Mesothelial cell of epicardium (in vitro differentiated cells): ENCODE results near the gene FOXK1. TPM values are rescaled to one million over a fixed set of nuclear protein-coding genes. Genes with fewer than 3 reads are reported as not detected.

Experiments used
- DNase-seq, 2 experiments: peaks; one replicate each; pipeline ENCODE4 v3.0.0; 2021; ENCODE audit warnings: low spot score in 2 of 2; ENCODE audit not compliant: unreplicated experiment in 2 of 2
- H3K27ac Mint-ChIP-seq: 2 replicates; pipeline ENCODE4 v1.8.0; 2021; ENCODE audit warnings: mixed read lengths
- H3K27me3 Mint-ChIP-seq: 2 replicates; pipeline ENCODE4 v1.8.0; 2021; ENCODE audit warnings: low read depth, mixed read lengths
- H3K36me3 Mint-ChIP-seq: 2 replicates; pipeline ENCODE4 v1.8.0; 2021; ENCODE audit warnings: mixed read lengths
- H3K4me1 Mint-ChIP-seq: 2 replicates; pipeline ENCODE4 v1.8.0; 2021; ENCODE audit warnings: mixed read lengths
- H3K4me3 Mint-ChIP-seq: 2 replicates; pipeline ENCODE4 v1.8.0; 2021; ENCODE audit warnings: mild to moderate bottlenecking, moderate library complexity, mixed read lengths
- H3K9me3 Mint-ChIP-seq: 2 replicates; pipeline ENCODE4 v1.8.0; 2021; ENCODE audit warnings: mixed read lengths
- total RNA-seq: library from RNA; stranded (reverse); gene quantifications from 3 replicates; pipeline ENCODE4 v1.2.1, GENCODE V29; 2021
- TF ChIP-seq, protein P1 (sequence below): fragments of 200-600 bp; sonication (generic); IDR thresholded peaks from one replicate; pipeline ENCODE4 v1.5.0; 2021; ENCODE audit warnings: antibody characterized with exemption; ENCODE audit not compliant: unreplicated experiment

FOXK1 gene
- total RNA-seq, 1 donor from 2014 or later: 57.3 TPM

DNA sequence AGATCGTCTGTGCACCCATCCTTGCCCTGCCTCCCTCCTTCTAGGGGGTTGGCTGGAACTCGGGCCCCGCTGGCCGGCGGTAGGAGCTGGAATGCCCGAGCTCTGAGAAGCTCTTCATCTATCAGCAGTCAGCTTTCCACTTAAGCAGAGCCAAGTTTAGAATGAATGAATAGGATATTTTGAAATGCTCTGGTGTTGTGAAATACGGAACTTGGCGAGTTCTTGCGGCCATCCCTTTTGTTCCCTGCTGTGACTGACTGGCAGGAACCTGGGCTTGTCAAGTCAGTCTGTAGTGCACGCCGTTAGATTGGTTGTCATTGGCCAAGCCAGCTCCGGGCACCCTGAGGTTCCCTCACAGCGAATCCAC, 33.3 kb downstream of the FOXK1 start:
- no peaks in the 10 kb centered on the region for H3K27me3 Mint-ChIP-seq
- peaks cover 48% of the 10 kb centered on the region for H3K36me3 Mint-ChIP-seq
- TF ChIP-seq, protein P1, sequence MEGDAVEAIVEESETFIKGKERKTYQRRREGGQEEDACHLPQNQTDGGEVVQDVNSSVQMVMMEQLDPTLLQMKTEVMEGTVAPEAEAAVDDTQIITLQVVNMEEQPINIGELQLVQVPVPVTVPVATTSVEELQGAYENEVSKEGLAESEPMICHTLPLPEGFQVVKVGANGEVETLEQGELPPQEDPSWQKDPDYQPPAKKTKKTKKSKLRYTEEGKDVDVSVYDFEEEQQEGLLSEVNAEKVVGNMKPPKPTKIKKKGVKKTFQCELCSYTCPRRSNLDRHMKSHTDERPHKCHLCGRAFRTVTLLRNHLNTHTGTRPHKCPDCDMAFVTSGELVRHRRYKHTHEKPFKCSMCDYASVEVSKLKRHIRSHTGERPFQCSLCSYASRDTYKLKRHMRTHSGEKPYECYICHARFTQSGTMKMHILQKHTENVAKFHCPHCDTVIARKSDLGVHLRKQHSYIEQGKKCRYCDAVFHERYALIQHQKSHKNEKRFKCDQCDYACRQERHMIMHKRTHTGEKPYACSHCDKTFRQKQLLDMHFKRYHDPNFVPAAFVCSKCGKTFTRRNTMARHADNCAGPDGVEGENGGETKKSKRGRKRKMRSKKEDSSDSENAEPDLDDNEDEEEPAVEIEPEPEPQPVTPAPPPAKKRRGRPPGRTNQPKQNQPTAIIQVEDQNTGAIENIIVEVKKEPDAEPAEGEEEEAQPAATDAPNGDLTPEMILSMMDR: no peak
- peaks cover 6% of the 10 kb centered on the region for H3K9me3 Mint-ChIP-seq
- H3K27ac Mint-ChIP-seq: peak overlapping the region; percentile 62
- no peak for DNase-seq
- no peak overlapping the region for H3K4me3 Mint-ChIP-seq
- H3K4me1 Mint-ChIP-seq: peaks cover 2% of the 10 kb centered on the region

DNA sequence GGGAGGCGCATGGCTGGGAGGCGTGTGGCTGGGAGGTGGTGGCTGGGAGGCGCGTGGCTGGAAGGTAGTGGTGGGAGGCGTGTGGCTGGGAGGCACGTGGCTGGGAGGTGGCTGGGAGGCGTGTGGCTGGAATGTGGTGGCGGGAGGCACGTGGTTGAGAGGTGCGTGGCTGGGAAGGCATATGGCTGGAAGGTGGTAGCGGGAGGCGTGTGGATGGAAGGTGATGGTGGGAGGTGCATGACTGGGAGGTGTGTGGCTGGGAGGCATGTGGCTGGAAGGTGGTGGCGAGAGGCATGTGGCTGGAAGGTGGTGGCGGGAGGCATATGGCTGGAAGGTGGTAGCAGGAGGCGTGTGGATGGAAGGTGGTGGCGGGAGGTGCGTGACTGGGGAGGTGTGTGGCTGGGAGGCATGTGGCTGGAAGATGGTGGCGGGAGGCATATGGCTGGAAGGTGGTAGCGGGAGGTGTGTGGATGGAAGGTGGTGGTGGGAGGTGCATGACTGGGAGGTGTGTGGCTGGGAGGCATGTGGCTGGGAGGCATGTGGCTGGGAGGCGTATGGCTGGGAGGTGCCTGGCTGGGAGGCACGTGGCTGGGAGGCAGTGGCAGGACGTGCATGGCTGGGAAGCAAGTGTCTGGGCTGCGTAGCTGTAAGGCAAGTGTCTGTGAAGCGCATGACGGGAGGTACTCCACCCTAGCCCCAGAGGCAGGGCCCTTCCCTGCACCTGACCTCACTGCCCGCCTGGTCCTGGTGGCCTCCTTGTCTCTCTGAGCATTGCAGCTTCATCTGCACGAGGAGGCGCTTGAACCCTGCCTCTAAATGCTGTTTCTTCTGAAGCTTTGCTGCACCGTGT, 35.1 kb downstream of the FOXK1 start:
- H3K27me3 Mint-ChIP-seq: no peaks in the 10 kb centered on the region
- H3K27ac Mint-ChIP-seq: no peak overlapping the region
- H3K9me3 Mint-ChIP-seq: peaks cover 6% of the 10 kb centered on the region
- H3K4me1 Mint-ChIP-seq: peaks cover 2% of the 10 kb centered on the region
- peaks cover 31% of the 10 kb centered on the region for H3K36me3 Mint-ChIP-seq
- TF ChIP-seq, protein P1: no peak
- H3K4me3 Mint-ChIP-seq: no peak overlapping the region
- DNase-seq: no peak

DNA sequence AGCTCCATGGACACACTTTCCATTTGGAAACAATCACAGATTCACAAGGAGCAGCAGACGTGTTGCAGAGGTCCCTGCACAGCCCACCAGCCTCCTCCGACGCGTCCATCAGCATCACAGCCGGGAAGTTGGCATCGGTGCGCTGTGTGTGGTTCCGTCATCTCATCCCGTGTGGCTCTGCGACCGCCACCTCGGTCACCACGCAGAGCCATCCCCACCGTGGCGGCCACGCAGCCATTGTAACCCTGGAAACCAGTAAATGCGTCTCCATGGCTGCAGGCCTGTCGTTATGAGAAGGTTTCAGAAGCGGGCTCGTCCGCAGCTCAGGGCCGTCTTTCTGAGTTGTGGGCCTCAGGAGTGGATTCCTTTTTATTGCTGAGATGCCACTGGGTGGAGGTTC, 36.0 kb downstream of the FOXK1 start:
- Mint-ChIP-seq H3K27me3 (no peaks in the 10 kb centered on the region), H3K4me1 (no peaks in the 10 kb centered on the region), H3K36me3 (peaks cover 30% of the 10 kb centered on the region), H3K9me3 (peaks cover 6% of the 10 kb centered on the region), H3K27ac (no peak overlapping the region), H3K4me3 (no peak overlapping the region)
- TF ChIP-seq, protein P1: no peak
- DNase-seq: no peak

DNA sequence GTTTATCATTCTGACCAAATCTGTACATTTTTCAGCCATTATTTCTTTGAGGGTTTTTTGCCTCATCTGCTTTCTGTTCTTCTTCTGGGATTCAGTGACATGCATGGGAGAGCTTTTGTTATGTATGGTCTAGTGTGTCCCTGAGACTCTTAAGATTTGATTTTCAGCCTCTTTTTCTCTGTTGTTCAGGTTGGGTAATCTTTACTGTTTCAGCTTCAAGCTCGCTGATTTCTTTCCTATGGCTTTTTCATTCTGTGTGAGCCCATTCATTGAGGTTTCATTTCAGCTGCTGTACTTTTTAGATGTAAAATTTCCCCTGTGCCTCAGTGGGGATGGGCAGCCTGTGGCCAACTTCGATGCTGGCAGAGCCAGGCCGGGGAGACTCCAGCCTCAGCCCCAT, 38.1 kb downstream of the FOXK1 start:
- Mint-ChIP-seq H3K27ac (peak overlapping the region; percentile 27), H3K4me1 (peaks cover 12% of the 10 kb centered on the region), H3K36me3 (peaks cover 28% of the 10 kb centered on the region), H3K9me3 (no peaks in the 10 kb centered on the region), H3K27me3 (no peaks in the 10 kb centered on the region), H3K4me3 (no peak overlapping the region)
- no peak for DNase-seq
- TF ChIP-seq, protein P1: no peak

DNA sequence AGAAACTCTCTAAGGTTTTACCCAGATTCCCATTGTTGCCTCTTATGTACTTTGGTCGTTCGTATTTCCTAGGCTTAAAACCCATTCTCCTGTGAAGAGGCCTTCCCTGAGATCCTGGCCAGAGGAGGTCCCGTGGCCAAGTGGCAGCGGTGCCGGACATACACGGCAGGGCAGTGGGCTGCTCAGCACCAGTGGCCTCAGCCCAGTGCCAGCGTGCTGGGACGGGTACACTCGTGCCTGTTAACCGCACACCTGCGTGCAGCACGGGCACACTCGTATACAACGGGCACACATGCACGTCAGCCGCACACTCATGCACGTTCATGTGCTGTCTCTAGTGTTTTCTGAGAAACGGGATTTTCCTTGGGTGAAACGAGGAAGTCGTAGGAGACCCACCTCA, 40.2 kb downstream of the FOXK1 start:
- Mint-ChIP-seq H3K4me3 (no peak overlapping the region), H3K9me3 (no peaks in the 10 kb centered on the region), H3K36me3 (peaks cover 16% of the 10 kb centered on the region), H3K27ac (no peak overlapping the region), H3K4me1 (peaks cover 25% of the 10 kb centered on the region), H3K27me3 (no peaks in the 10 kb centered on the region)
- no peak for DNase-seq
- TF ChIP-seq, protein P1: no peak
